CD14-positive monocyte (primary cell): Measurements from ENCODE around the gene PPIE. TPM values are rescaled to one million over a fixed set of nuclear protein-coding genes. Genes with fewer than 3 reads are reported as not detected.

Experiments
- DNase-seq, 3 donors: peaks; one replicate each; pipeline ENCODE4 v3.0.0-alpha.2; 2011 to 2022
- H2AFZ ChIP-seq: 2 replicates; pipeline ENCODE4 v1.6.0; 2012; ENCODE audit warnings: mild to moderate bottlenecking, low read depth, low read length, inconsistent platforms; ENCODE audit not compliant: insufficient read depth, poor library complexity, severe bottlenecking
- H3K27ac ChIP-seq, 2 donors: 1 replicate in 1 of 2; 2 replicates in 1 of 2; pipeline ENCODE4 v1.5.1; 2012 to 2013; ENCODE audit warnings: low read length in 2 of 2, control low read depth in 1 of 2, inconsistent platforms in 1 of 2, low read depth in 1 of 2, mild to moderate bottlenecking in 1 of 2
- H3K27me3 ChIP-seq, 2 donors: one replicate each; pipeline versions ENCODE4 v1.6.0 to v1.6.1; 2011 to 2013; ENCODE audit warnings: low read length in 2 of 2; ENCODE audit not compliant: control insufficient read depth in 2 of 2, insufficient read depth in 2 of 2
- H3K36me3 ChIP-seq, 2 donors: replicated peaks in 1 of 2; 1 replicate in 1 of 2; 2 replicates in 1 of 2; pipeline versions ENCODE4 v1.5.1 to v1.6.1; 2012 to 2013; ENCODE audit warnings: low read length in 2 of 2, control low read depth in 1 of 2, inconsistent platforms in 1 of 2, mild to moderate bottlenecking in 1 of 2; ENCODE audit not compliant: insufficient read depth in 2 of 2, control insufficient read depth in 1 of 2
- H3K4me1 ChIP-seq, 2 donors: 1 replicate in 1 of 2; 2 replicates in 1 of 2; pipeline versions ENCODE4 v1.5.1 to v1.6.1; 2012 to 2013; ENCODE audit warnings: low read length in 2 of 2, control low read depth in 1 of 2, inconsistent platforms in 1 of 2, mild to moderate bottlenecking in 1 of 2, moderate library complexity in 1 of 2; ENCODE audit not compliant: insufficient read depth in 2 of 2, control insufficient read depth in 1 of 2
- H3K4me2 ChIP-seq: replicated peaks from 2 replicates; pipeline ENCODE3; 2012; ENCODE audit warnings: low read length, moderate library complexity, mild to moderate bottlenecking; ENCODE audit not compliant: poor library complexity, severe bottlenecking; ENCODE audit errors: extremely low read depth
- H3K4me3 ChIP-seq, 3 experiments: fragments of 200-600 bp in 1 of 3; sonication (generic) in 1 of 3; replicated peaks in 1 of 3; 1 replicate in 2 of 3; 2 replicates in 1 of 3; pipeline ENCODE4 v1.5.1; 2011 to 2013; ENCODE audit warnings: low read length in 3 of 3, mild to moderate bottlenecking in 3 of 3, control low read depth in 2 of 3, low read depth in 2 of 3, inconsistent platforms in 1 of 3, moderate library complexity in 1 of 3
- H3K79me2 ChIP-seq: 2 replicates; pipeline ENCODE4 v1.6.0; 2012; ENCODE audit warnings: mild to moderate bottlenecking, control low read depth, inconsistent platforms, low read length, moderate library complexity; ENCODE audit not compliant: insufficient read depth
- H3K9ac ChIP-seq: 2 replicates; pipeline ENCODE4 v1.6.0; 2017; ENCODE audit warnings: low read length, mild to moderate bottlenecking; ENCODE audit not compliant: insufficient read depth, poor library complexity, severe bottlenecking
- H3K9me3 ChIP-seq, 2 donors: replicated peaks in 1 of 2; 1 replicate in 1 of 2; 2 replicates in 1 of 2; pipeline versions ENCODE4 v1.5.1 to v1.6.1; 2012 to 2013; ENCODE audit warnings: low read length in 2 of 2, control low read depth in 1 of 2; ENCODE audit not compliant: control insufficient read depth in 1 of 2, insufficient read depth in 1 of 2
- H4K20me1 ChIP-seq: 2 replicates; pipeline ENCODE4 v1.6.0; 2012; ENCODE audit warnings: mild to moderate bottlenecking, low read length, control low read depth, moderate library complexity; ENCODE audit not compliant: insufficient read depth
- H3K27ac Mint-ChIP-seq, 7 donors: one replicate each; pipeline ENCODE4 v1.8.0; 2020; ENCODE audit warnings: mild to moderate bottlenecking in 7 of 7, mixed read lengths in 7 of 7, moderate library complexity in 6 of 7, inconsistent platforms in 2 of 7
- H3K27me3 Mint-ChIP-seq, 3 donors: one replicate each; pipeline ENCODE4 v1.8.0; 2021 to 2022; ENCODE audit warnings: low read depth in 3 of 3, mild to moderate bottlenecking in 3 of 3, mixed read lengths in 3 of 3, moderate library complexity in 3 of 3, inconsistent platforms in 1 of 3
- H3K36me3 Mint-ChIP-seq, 2 donors: one replicate each; pipeline ENCODE4 v1.8.0; 2020; ENCODE audit warnings: mixed read lengths in 2 of 2, inconsistent platforms in 1 of 2, mild to moderate bottlenecking in 1 of 2
- H3K4me1 Mint-ChIP-seq: one replicate; pipeline ENCODE4 v1.8.0; 2020; ENCODE audit warnings: mild to moderate bottlenecking, mixed read lengths
- H3K4me3 Mint-ChIP-seq, 2 donors: one replicate each; pipeline ENCODE4 v1.8.0; 2020; ENCODE audit warnings: mild to moderate bottlenecking in 2 of 2, mixed read lengths in 2 of 2, moderate library complexity in 1 of 2
- H3K9me3 Mint-ChIP-seq, 7 donors: one replicate each; pipeline ENCODE4 v1.8.0; 2020 to 2022; ENCODE audit warnings: mixed read lengths in 7 of 7, mild to moderate bottlenecking in 6 of 7, moderate library complexity in 6 of 7, inconsistent platforms in 2 of 7
- CTCF ChIP-seq: fragments of 200-600 bp; IDR thresholded peaks from one replicate; pipeline ENCODE4 v1.8.0; 2022; ENCODE audit warnings: antibody characterized with exemption, mild to moderate bottlenecking
- WGBS: methylation state at CpG from one replicate; pipeline ENCODE4 v1.1.5; 2013; ENCODE audit warnings: missing lambda C conversion rate; ENCODE audit not compliant: insufficient coverage; 5-methylcytosine and 5-hydroxymethylcytosine counted together
- intact Hi-C, 2 donors: fragments of 100-400 bp; cut with micrococcal nuclease; formaldehyde crosslinking; loops; one replicate each; pipeline versions ENCODE4 v1.15.0 to v1.15.1; 2023
- polyA plus RNA-seq, 3 donors: library from polyadenylated mRNA; depleted of rRNA in 1 of 3; unstranded in 2 of 3; stranded (reverse) in 1 of 3; fragments of 300-500 nt in 2 of 3; fragments of >200 nt in 1 of 3; fragmentation: Illumina TruSeq in 2 of 3; gene quantifications; 1 replicate in 2 of 3; 2 replicates in 1 of 3; pipeline ENCODE4 v1.2.3, GENCODE V29; 2012 to 2021

Gene PPIE
- polyA plus RNA-seq, 3 donors: 48.8 to 55.9 (median 48.9) TPM

DNA sequence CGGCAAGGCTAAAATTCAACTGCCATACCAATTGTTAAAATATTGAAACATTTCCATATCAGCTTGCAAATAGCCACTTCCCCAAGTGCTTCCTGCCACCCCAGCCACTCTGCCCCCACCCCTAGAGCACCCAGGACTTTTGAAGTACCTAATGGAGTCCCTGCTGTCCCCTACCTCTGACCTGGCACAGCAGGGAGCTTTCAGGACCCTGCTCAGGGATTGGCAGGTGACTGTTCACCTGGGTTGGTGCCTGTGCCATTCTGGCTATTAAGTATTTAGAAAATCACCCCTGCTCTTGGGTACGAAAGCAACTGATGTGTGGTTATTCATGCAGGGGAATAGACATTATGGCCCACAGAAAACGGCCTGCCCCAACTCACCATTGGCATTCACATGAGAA, 38.3 kb upstream of the PPIE start:
- Mint-ChIP-seq H3K9me3 (peaks cover 0 to 2% (median 0%) of the 10 kb centered on the region in 7 donors), H3K4me3 (no peak overlapping the region), H3K36me3 (no peaks in the 10 kb centered on the region), H3K27ac (no peak overlapping the region), H3K27me3 (peaks cover 20 to 35% (median 23%) of the 10 kb centered on the region in 3 donors), H3K4me1 (peaks cover 9% of the 10 kb centered on the region)
- Histone ChIP-seq H3K79me2 (no peaks in the 10 kb centered on the region), H3K27me3 (peaks cover 9 to 24% of the 10 kb centered on the region in 2 donors), H2AFZ (peak overlapping the region; percentile 21), H3K9me3 (no peaks in the 10 kb centered on the region), H3K36me3 (no peaks in the 10 kb centered on the region), H3K27ac (no peak overlapping the region), H3K9ac (no peak overlapping the region), H3K4me1 (no peaks in the 10 kb centered on the region), H4K20me1 (no peaks in the 10 kb centered on the region), H3K4me3 (no peak overlapping the region), H3K4me2 (no peak overlapping the region)
- WGBS: 50% methylated on average over 1 of the region's 3 CpGs
- TF ChIP-seq CTCF: no peak
- intact Hi-C loops: no loop called here
- DNase-seq: no peak

- H3K4me2 ChIP-seq: no peak overlapping the region
- peaks cover 0 to 2% (median 0%) of the 10 kb centered on the region in 7 donors for H3K9me3 Mint-ChIP-seq
- H4K20me1 ChIP-seq: no peaks in the 10 kb centered on the region
- no peak overlapping the region for H3K27ac ChIP-seq
- H3K27me3 Mint-ChIP-seq: peaks cover 13 to 29% (median 22%) of the 10 kb centered on the region in 3 donors
- no peak overlapping the region for H3K9ac ChIP-seq
- DNase-seq: no peak
- H3K4me1 Mint-ChIP-seq: peaks cover 11% of the 10 kb centered on the region
- no peaks in the 10 kb centered on the region for H3K9me3 ChIP-seq
- H3K79me2 ChIP-seq: no peaks in the 10 kb centered on the region
- H3K4me1 ChIP-seq: no peaks in the 10 kb centered on the region
- 59% methylated on average over 4 of the region's 12 CpGs for WGBS
- intact Hi-C loops: no loop called here
- peaks cover 9 to 20% of the 10 kb centered on the region in 2 donors for H3K27me3 ChIP-seq
- H3K27ac Mint-ChIP-seq: peak overlapping the region in 1 of 7 donors; percentile 42
- no peak overlapping the region for H3K4me3 ChIP-seq
- H2AFZ ChIP-seq: no peak overlapping the region
- no peaks in the 10 kb centered on the region for H3K36me3 Mint-ChIP-seq
- H3K36me3 ChIP-seq: no peaks in the 10 kb centered on the region
- TF ChIP-seq CTCF: no peak
- no peak overlapping the region for H3K4me3 Mint-ChIP-seq
Measured at GRCh38 chr1:39701049-39701439, 37.6 kb upstream of the PPIE start.
